HCT116 (cell line): Measurements from ENCODE around the gene UPF1. TPM values are rescaled to one million over a fixed set of nuclear protein-coding genes. Genes with fewer than 3 reads are reported as not detected.

ENCODE experiments used
- ATAC-seq: fragments of 200-7000 bp; cut with Tn5 transposase; 2 replicates; pipeline ENCODE4 v1.9.1; 2020; ENCODE audit warnings: mild to moderate bottlenecking, moderate library complexity
- BruUV-seq: library from RNA; stranded (reverse); fragments of 400-500 nt; replicated peaks from 2 replicates; lab custom pipeline; 2021; lab: Mats Ljungman, UMichigan
- CTCF ChIA-PET: fragments of 300-600 bp; sonication (Branson Sonifier 250); formaldehyde crosslinking; loops from one replicate; lab custom pipeline; 2021; ENCODE audit warnings: antibody characterized with exemption; lab: Charles Lee
- POLR2A ChIA-PET: fragments of 300-600, 350-600 bp; sonication (Branson Sonifier 250); formaldehyde crosslinking; loops from one replicate; lab custom pipeline; 2021; ENCODE audit warnings: antibody characterized with exemption; lab: Charles Lee
- RAD21 ChIA-PET, 2 experiments: fragments of 300-600 bp; sonication (Branson Sonifier 250); formaldehyde crosslinking; loops; one replicate each; lab custom pipeline; 2023; ENCODE audit warnings: low total read pairs in 2 of 2; ENCODE audit not compliant: uncharacterized antibody in 2 of 2, unreplicated experiment in 2 of 2, low non-redundant PET in 1 of 2; lab: Charles Lee
- DNase-seq: peaks from one replicate; pipeline ENCODE4 v3.0.0-alpha.2; 2010; ENCODE audit warnings: low read depth, low spot score
- H2AFZ ChIP-seq: fragments of 200-600 bp; shearing (Covaris generic), sonication (generic); 2 replicates; pipeline ENCODE4 v1.6.1; 2017; ENCODE audit warnings: low read depth, mixed run types, mixed read lengths, antibody characterized with exemption, low read length; ENCODE audit not compliant: poor library complexity, severe bottlenecking
- H3K27ac ChIP-seq: 2 replicates; pipeline ENCODE4 v1.5.1; 2012; ENCODE audit warnings: low read depth, low read length
- H3K27me3 ChIP-seq: fragments of 200-600 bp; sonication (generic); 2 replicates; pipeline ENCODE4 v1.6.1; 2016; ENCODE audit warnings: mixed run types, low read length, mixed read lengths; ENCODE audit not compliant: insufficient read depth
- H3K36me3 ChIP-seq, 2 experiments: fragments of 200-500 bp in 1 of 2; fragments of 200-600 bp in 1 of 2; sonication (Bioruptor generic) in 1 of 2; sonication (generic) in 1 of 2; 2 replicates each; pipeline versions ENCODE4 v1.5.1 to v1.6.1; 2014 to 2016; ENCODE audit warnings: low read length in 2 of 2, inconsistent platforms in 1 of 2, mixed read lengths in 1 of 2, mixed run types in 1 of 2; ENCODE audit not compliant: insufficient read depth in 2 of 2, control insufficient read depth in 1 of 2
- H3K4me1 ChIP-seq, 2 experiments: fragments of 200-600 bp in 1 of 2; sonication (generic) in 1 of 2; 2 replicates each; pipeline versions ENCODE4 v1.5.1 to v1.6.1; 2012 to 2017; ENCODE audit warnings: low read length in 2 of 2, inconsistent platforms in 1 of 2, mild to moderate bottlenecking in 1 of 2, mixed read lengths in 1 of 2, mixed run types in 1 of 2, moderate library complexity in 1 of 2; ENCODE audit not compliant: insufficient read depth in 2 of 2, control insufficient read depth in 1 of 2
- H3K4me2 ChIP-seq: fragments of 200-600 bp; sonication (generic); 2 replicates; pipeline ENCODE4 v1.6.1; 2017; ENCODE audit warnings: mixed run types, low read length, mixed read lengths
- H3K4me3 ChIP-seq, 2 experiments: fragments of 200-600 bp in 1 of 2; sonication (generic) in 1 of 2; replicated peaks in 1 of 2; 2 replicates each; pipeline ENCODE4 v1.5.1; 2011 to 2016; ENCODE audit warnings: low read length in 2 of 2, control low read depth in 1 of 2, low read depth in 1 of 2, mild to moderate bottlenecking in 1 of 2, mixed read lengths in 1 of 2, mixed run types in 1 of 2
- H3K79me2 ChIP-seq: fragments of 200-600 bp; sonication (generic); 2 replicates; pipeline ENCODE4 v1.6.1; 2017; ENCODE audit warnings: mild to moderate bottlenecking, mixed run types, low read length, moderate library complexity, mixed read lengths; ENCODE audit not compliant: insufficient read depth
- H3K9ac ChIP-seq: fragments of 200-600 bp; sonication (generic); 2 replicates; pipeline ENCODE4 v1.6.1; 2016; ENCODE audit warnings: low read length, mixed read lengths
- H3K9me2 ChIP-seq: fragments of 200-600 bp; sonication (generic), shearing (Covaris generic); 2 replicates; pipeline ENCODE4 v1.6.1; 2017; ENCODE audit warnings: mixed run types, mild to moderate bottlenecking, moderate library complexity; ENCODE audit not compliant: insufficient read depth
- H3K9me3 ChIP-seq, 2 experiments: fragments of 200-500 bp in 1 of 2; fragments of 200-600 bp in 1 of 2; sonication (Bioruptor generic) in 1 of 2; sonication (generic) in 1 of 2; 2 replicates each; pipeline ENCODE4 v1.6.1; 2014 to 2017; ENCODE audit warnings: low read length in 2 of 2, mixed read lengths in 2 of 2, inconsistent platforms in 1 of 2, low read depth in 1 of 2, mild to moderate bottlenecking in 1 of 2, mixed run types in 1 of 2, moderate library complexity in 1 of 2; ENCODE audit not compliant: control insufficient read depth in 1 of 2, insufficient read depth in 1 of 2
- H4K20me1 ChIP-seq: fragments of 200-600 bp; sonication (generic), shearing (Covaris generic); 2 replicates; pipeline ENCODE4 v1.6.1; 2017; ENCODE audit warnings: mixed run types, mild to moderate bottlenecking, moderate library complexity; ENCODE audit not compliant: insufficient read depth
- EGR1 ChIP-seq: IDR thresholded peaks from 2 replicates; pipeline ENCODE4 v1.6.1; 2012; ENCODE audit warnings: low read depth
- ELF1 ChIP-seq: IDR thresholded peaks from 2 replicates; pipeline ENCODE4 v1.6.1; 2012; ENCODE audit warnings: low read depth, borderline replicate concordance
- FOSL1 ChIP-seq: IDR thresholded peaks from 2 replicates; pipeline ENCODE4 v1.6.1; 2012; ENCODE audit warnings: low read depth
- POLR2AphosphoS5 ChIP-seq: IDR thresholded peaks from 2 replicates; pipeline ENCODE4 v1.6.1; 2011; ENCODE audit warnings: mild to moderate bottlenecking, low read depth, low read length, moderate library complexity
- RAD21 ChIP-seq: IDR thresholded peaks from 2 replicates; pipeline ENCODE4 v1.6.1; 2012; ENCODE audit warnings: low read depth, mild to moderate bottlenecking
- SP1 ChIP-seq: IDR thresholded peaks from 2 replicates; pipeline ENCODE4 v1.6.1; 2012; ENCODE audit warnings: low read depth
- SRF ChIP-seq: IDR thresholded peaks from 2 replicates; pipeline ENCODE4 v1.6.1; 2012; ENCODE audit warnings: low read depth
- YY1 ChIP-seq: IDR thresholded peaks from 2 replicates; pipeline ENCODE4 v1.6.1; 2011; ENCODE audit warnings: low read length, low read depth, moderate library complexity, mild to moderate bottlenecking; ENCODE audit not compliant: insufficient replicate concordance; ENCODE audit errors: extremely low read depth
- ZNF274 ChIP-seq: fragments of 200-500 bp; sonication (Bioruptor generic); IDR thresholded peaks from 2 replicates; pipeline ENCODE4 v1.6.1; 2014; ENCODE audit warnings: mild to moderate bottlenecking, low read depth, low read length, inconsistent platforms
- intact Hi-C: fragments of 100-400 bp; cut with micrococcal nuclease; formaldehyde crosslinking; loops from 2 replicates; pipeline ENCODE4 v1.10.0; 2022
- total RNA-seq: library from RNA; stranded (reverse); gene quantifications from one replicate; pipeline ENCODE4 v1.2.1, GENCODE V29; 2021; ENCODE audit not compliant: unreplicated experiment
- TF ChIP-seq, protein P1 (sequence below): IDR thresholded peaks from 2 replicates; pipeline ENCODE4 v1.6.1; 2012
- TF ChIP-seq, protein P2 (sequence below), 3 experiments: fragments of 200-600 bp in 1 of 3; sonication (generic) in 1 of 3; IDR thresholded peaks in 2 of 3; conservative IDR thresholded peaks in 1 of 3; 2 replicates each; pipeline ENCODE4 v1.5.1; 2012 to 2017; ENCODE audit warnings: low read depth in 2 of 3, low read length in 2 of 3, antibody characterized with exemption in 1 of 3, borderline replicate concordance in 1 of 3, control low read depth in 1 of 3, mild to moderate bottlenecking in 1 of 3, mixed read lengths in 1 of 3, mixed run types in 1 of 3, moderate library complexity in 1 of 3; ENCODE audit not compliant: insufficient read depth in 1 of 3

UPF1 gene
- total RNA-seq, 1 experiment from 2014 or later: 78.5 TPM

DNA sequence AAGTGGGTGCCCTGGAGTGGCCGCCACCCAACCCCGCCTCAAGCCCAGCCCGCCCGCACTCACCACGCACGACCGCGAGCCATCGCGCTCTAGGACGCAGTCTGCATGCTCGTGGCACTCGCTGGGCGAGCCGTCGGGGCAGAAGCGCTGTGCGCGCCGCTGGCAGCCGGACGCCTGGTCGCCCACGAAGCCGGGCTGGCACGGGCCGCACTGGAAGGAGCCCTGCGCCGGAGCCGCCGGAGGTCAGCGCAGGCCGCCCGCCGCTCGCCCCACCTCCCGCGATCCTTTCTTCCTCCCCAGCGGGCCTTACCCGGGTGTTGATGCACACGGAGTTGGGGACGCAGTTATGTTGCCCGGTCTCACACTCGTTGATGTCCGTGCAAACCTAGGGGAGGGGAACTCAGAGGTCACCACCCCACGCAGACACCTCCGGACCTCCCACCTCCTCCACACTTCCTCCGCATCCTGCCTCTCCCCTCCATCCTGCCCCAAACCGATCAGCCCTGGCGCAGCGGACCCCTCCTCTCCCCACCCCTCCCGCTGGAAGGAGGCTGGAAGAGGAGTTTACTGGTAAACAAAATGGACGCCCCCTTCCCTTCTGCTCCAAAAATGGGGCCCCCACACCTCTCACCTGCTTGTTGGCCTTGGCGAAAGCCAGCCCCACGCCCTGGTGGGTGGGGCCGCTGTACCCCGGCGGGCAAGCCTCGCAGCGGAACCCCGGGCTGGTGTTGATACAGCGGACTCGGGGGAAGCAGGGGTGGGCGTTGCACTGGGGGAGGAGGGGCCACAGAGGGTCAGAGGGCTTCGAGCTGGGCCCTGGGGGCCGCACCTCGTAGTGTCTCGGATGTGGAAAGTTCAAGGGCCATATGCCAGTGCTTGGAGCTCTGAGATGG lies 43.0 kb upstream of the UPF1 start:
- no peak overlapping the region for H2AFZ ChIP-seq
- H3K9me2 ChIP-seq: no peaks in the 10 kb centered on the region
- no peak for ATAC-seq
- H3K9ac ChIP-seq: no peak overlapping the region
- ChIA-PET CTCF (no interaction called here), POLR2A (no interaction called here)
- intact Hi-C loops: no loop called here
- no TSS peak for BruUV-seq
- no peaks in the 10 kb centered on the region for H3K36me3 ChIP-seq
- no peaks in the 10 kb centered on the region for H3K79me2 ChIP-seq
- peaks cover 4 to 9% of the 10 kb centered on the region in 2 experiments; a peak in 3 of 4 replicates for H3K4me1 ChIP-seq
- H3K4me2 ChIP-seq: no peak overlapping the region
- no peak overlapping the region for H3K4me3 ChIP-seq
- no peaks in the 10 kb centered on the region for H3K27me3 ChIP-seq
- TF ChIP-seq ZNF274: no peak
- TF ChIP-seq FOSL1: no peak
- no peak for TF ChIP-seq ELF1
- no peak for TF ChIP-seq RAD21
- no peak for TF ChIP-seq SP1
- no peak for TF ChIP-seq POLR2AphosphoS5
- TF ChIP-seq EGR1: no peak
- TF ChIP-seq, protein P1, sequence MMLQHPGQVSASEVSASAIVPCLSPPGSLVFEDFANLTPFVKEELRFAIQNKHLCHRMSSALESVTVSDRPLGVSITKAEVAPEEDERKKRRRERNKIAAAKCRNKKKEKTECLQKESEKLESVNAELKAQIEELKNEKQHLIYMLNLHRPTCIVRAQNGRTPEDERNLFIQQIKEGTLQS: no peak
- TF ChIP-seq YY1: no peak
- TF ChIP-seq SRF: no peak
- TF ChIP-seq, protein P2, sequence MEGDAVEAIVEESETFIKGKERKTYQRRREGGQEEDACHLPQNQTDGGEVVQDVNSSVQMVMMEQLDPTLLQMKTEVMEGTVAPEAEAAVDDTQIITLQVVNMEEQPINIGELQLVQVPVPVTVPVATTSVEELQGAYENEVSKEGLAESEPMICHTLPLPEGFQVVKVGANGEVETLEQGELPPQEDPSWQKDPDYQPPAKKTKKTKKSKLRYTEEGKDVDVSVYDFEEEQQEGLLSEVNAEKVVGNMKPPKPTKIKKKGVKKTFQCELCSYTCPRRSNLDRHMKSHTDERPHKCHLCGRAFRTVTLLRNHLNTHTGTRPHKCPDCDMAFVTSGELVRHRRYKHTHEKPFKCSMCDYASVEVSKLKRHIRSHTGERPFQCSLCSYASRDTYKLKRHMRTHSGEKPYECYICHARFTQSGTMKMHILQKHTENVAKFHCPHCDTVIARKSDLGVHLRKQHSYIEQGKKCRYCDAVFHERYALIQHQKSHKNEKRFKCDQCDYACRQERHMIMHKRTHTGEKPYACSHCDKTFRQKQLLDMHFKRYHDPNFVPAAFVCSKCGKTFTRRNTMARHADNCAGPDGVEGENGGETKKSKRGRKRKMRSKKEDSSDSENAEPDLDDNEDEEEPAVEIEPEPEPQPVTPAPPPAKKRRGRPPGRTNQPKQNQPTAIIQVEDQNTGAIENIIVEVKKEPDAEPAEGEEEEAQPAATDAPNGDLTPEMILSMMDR (IDR thresholded peaks at IDR 0.05 in 2 of 3, conservative IDR thresholded peaks at IDR 0.05 in 1 of 3; ENCODE audit: borderline replicate concordance in 1 of 3, insufficient read depth in 1 of 3, low read depth in 2 of 3, low read length in 2 of 3): no peak
- TF ChIP-seq, all 23 proteins: peak for 0
- RAD21 ChIA-PET: no interaction called here
- Histone ChIP-seq H3K9me3 (no peaks in the 10 kb centered on the region), H3K27ac (no peak overlapping the region; the same call in 1 of the 2 replicates), H4K20me1 (no peaks in the 10 kb centered on the region)
- DNase-seq: no peak
